Hepatocyte (in vitro differentiated cells): ENCODE measurements around the gene RELT. TPM values are rescaled to one million over a fixed set of nuclear protein-coding genes. Genes with fewer than 3 reads are reported as not detected.

Experiments used
- DNase-seq: peaks from one replicate; pipeline ENCODE4 v3.0.0-alpha.2; 2016; ENCODE audit warnings: low spot score
- H2AFZ ChIP-seq: fragments of 200-600 bp; sonication (generic); 2 replicates; pipeline ENCODE4 v1.6.0; 2016; ENCODE audit warnings: antibody characterized with exemption, mild to moderate bottlenecking
- H3K27ac ChIP-seq: fragments of 200-600 bp; sonication (generic); 2 replicates; pipeline ENCODE4 v1.5.1; 2016; ENCODE audit warnings: mild to moderate bottlenecking
- H3K27me3 ChIP-seq: fragments of 200-600 bp; sonication (generic); 2 replicates; pipeline ENCODE4 v1.6.1; 2016
- H3K36me3 ChIP-seq: fragments of 200-600 bp; sonication (generic); replicated peaks from 2 replicates; pipeline ENCODE4 v1.5.1; 2016; ENCODE audit warnings: low read depth; ENCODE audit not compliant: insufficient read depth
- H3K4me1 ChIP-seq: fragments of 200-600 bp; sonication (generic); 2 replicates; pipeline ENCODE4 v1.5.1; 2016; ENCODE audit warnings: mild to moderate bottlenecking, moderate library complexity; ENCODE audit not compliant: insufficient read depth
- H3K4me2 ChIP-seq: fragments of 200-600 bp; sonication (generic); 2 replicates; pipeline ENCODE4 v1.6.0; 2016
- H3K4me3 ChIP-seq: fragments of 200-600 bp; sonication (generic); 2 replicates; pipeline ENCODE4 v1.5.1; 2016; ENCODE audit warnings: mild to moderate bottlenecking
- H3K79me2 ChIP-seq: fragments of 200-600 bp; sonication (generic); 2 replicates; pipeline ENCODE4 v1.6.0; 2017; ENCODE audit warnings: mild to moderate bottlenecking
- H3K9me2 ChIP-seq: fragments of 200-600 bp; sonication (generic); replicated peaks from 2 replicates; pipeline ENCODE4 v1.6.0; 2017; ENCODE audit warnings: mild to moderate bottlenecking; ENCODE audit not compliant: insufficient read depth
- H3K9me3 ChIP-seq: fragments of 200-600 bp; sonication (generic); 2 replicates; pipeline ENCODE4 v1.5.1; 2016; ENCODE audit warnings: low read depth, mild to moderate bottlenecking
- H4K20me1 ChIP-seq: fragments of 200-600 bp; sonication (generic); 2 replicates; pipeline ENCODE4 v1.6.0; 2016; ENCODE audit warnings: mild to moderate bottlenecking; ENCODE audit not compliant: insufficient read depth, poor library complexity, severe bottlenecking
- CTCF ChIP-seq: fragments of 200-600 bp; sonication (generic); IDR thresholded peaks from 2 replicates; pipeline ENCODE4 v1.5.1; 2016; ENCODE audit warnings: antibody characterized with exemption, mild to moderate bottlenecking; ENCODE audit not compliant: poor library complexity
- EZH2 ChIP-seq: fragments of 200-600 bp; sonication (generic); IDR thresholded peaks from 2 replicates; pipeline ENCODE4 v1.6.1; 2016; ENCODE audit warnings: antibody characterized with exemption, mild to moderate bottlenecking, borderline replicate concordance
- EZH2phosphoT487 ChIP-seq: fragments of 200-600 bp; sonication (generic); IDR thresholded peaks from one replicate; pipeline ENCODE4 v1.6.1; 2018; ENCODE audit warnings: antibody characterized with exemption, mild to moderate bottlenecking, low read depth, moderate library complexity; ENCODE audit not compliant: unreplicated experiment, severe bottlenecking
- WGBS: methylation state at CpG from one replicate; pipeline ENCODE4 v1.1.6; 2016; ENCODE audit warnings: low lambda C conversion rate; ENCODE audit errors: missing lambda C conversion rate; 5-methylcytosine and 5-hydroxymethylcytosine counted together
- polyA plus RNA-seq: library from polyadenylated mRNA; unstranded; fragments of >200 nt; fragmentation: Nextera tagmentation; extraction: Ambion mirVana; gene quantifications from 2 replicates; pipeline ENCODE4 v1.2.1, GENCODE V29; 2016
- total RNA-seq: library from RNA; depleted of rRNA; stranded (reverse); fragments of >200 nt; gene quantifications from 2 replicates; pipeline ENCODE4 v1.2.3, GENCODE V29; 2014

The RELT gene
- total and polyA plus RNA-seq, 2 experiments from 2014 or later: 1.6 to 3.4 TPM

- no peaks in the 10 kb centered on the region for H3K9me2 ChIP-seq
- H3K4me2 ChIP-seq: no peak overlapping the region
- H3K36me3 ChIP-seq: no peaks in the 10 kb centered on the region
- TF ChIP-seq EZH2phosphoT487: no peak
- TF ChIP-seq EZH2: no peak
- no peak for TF ChIP-seq CTCF
- H2AFZ ChIP-seq: no peak overlapping the region
- no peak overlapping the region for H3K4me3 ChIP-seq
- no peaks in the 10 kb centered on the region for H4K20me1 ChIP-seq
- H3K27ac ChIP-seq: no peak overlapping the region
- H3K4me1 ChIP-seq: peaks cover 9% of the 10 kb centered on the region
- H3K79me2 ChIP-seq: peaks cover 1% of the 10 kb centered on the region
- DNase-seq: no peak
- WGBS: 95% methylated on average over 26 of the region's 31 CpGs
- no peaks in the 10 kb centered on the region for H3K9me3 ChIP-seq
- no peaks in the 10 kb centered on the region for H3K27me3 ChIP-seq
These were observed 16.2 kb downstream of the RELT start for GRCh38 chr11:73392108-73393010.

DNA sequence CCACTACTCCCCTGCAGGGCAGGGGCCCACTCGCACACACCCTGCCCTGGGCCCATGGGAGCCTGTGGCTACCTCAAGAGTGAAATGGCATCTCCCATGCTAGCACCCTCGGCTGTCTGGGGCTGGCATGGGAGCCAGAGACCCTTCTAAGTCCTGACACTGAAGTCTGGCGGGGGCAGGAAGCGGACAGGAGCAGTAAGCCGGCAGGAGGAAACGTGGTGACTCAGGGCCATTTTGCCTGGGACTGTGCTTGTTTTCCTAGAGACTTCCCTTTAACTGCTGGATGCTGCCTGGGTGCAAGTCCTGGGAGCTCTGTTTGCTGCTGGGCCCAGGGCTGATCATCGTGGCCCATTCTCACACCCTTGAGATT, 16.8 kb downstream of the RELT start:
- WGBS: 91% methylated on average over 7 of the region's 7 CpGs
- H3K36me3 ChIP-seq: no peaks in the 10 kb centered on the region
- no peak for TF ChIP-seq EZH2phosphoT487
- no peak for TF ChIP-seq EZH2
- no peak for TF ChIP-seq CTCF

DNA sequence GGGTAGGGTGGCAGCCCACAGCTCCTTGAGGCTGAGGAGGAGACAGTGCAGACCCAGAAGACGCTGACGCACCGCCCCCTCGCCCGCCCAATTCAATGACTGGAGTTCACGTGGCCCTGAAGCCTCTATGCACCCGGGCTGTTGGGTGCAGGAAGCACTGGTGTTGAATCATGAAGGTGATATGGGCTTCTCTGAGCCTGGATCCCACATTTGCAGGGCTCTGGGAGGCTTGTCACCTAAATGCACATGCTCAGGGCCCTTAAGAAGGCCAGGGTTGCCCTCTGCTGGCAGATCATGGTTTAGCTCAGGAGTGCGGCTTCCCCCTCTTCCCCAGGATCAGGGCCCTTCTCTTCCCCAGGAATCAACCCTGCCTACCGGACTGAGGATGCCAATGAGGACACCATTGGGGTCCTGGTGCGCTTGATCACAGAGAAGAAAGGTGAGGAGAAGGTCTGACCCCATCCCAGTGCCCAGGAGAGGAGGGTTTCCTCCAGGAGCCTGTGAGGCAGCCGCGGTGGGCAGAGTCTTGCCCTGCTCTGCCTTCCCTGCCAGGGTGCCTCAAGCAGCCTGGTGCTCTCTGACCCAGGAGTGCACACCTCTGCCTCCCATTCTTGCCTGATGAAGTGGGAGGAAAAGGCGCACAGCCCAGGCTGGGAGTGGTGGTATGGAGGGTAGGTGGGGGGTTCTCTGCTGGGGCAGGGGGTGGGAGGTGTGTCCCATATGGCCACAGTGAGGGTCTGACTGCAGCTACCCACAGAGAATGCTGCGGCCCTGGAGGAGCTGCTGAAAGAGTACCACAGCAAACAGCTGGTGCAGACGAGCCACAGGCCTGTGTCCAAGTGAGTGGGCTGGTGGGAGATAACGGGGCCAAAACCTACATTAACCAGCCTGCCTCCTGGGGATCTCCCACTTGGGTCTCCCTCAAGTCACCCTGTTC, 17.5 kb downstream of the RELT start:
- H3K27me3 ChIP-seq: no peaks in the 10 kb centered on the region
- no peak overlapping the region for H3K4me3 ChIP-seq
- WGBS: 76% methylated on average over 15 of the region's 16 CpGs
- no peak overlapping the region for H2AFZ ChIP-seq
- no peaks in the 10 kb centered on the region for H3K36me3 ChIP-seq
- H3K9me3 ChIP-seq: no peaks in the 10 kb centered on the region
- no peak overlapping the region for H3K4me2 ChIP-seq
- H3K27ac ChIP-seq: no peak overlapping the region
- no peaks in the 10 kb centered on the region for H3K79me2 ChIP-seq
- H4K20me1 ChIP-seq: no peaks in the 10 kb centered on the region
- DNase-seq: peak; percentile 88
- H3K4me1 ChIP-seq: no peaks in the 10 kb centered on the region
- peak; percentile 84 for TF ChIP-seq CTCF
- TF ChIP-seq EZH2phosphoT487: no peak
- no peaks in the 10 kb centered on the region for H3K9me2 ChIP-seq

More for the DNA sequence above, 16.8 kb downstream of the RELT start:
- Histone ChIP-seq H3K9me2 (no peaks in the 10 kb centered on the region), H3K79me2 (no peaks in the 10 kb centered on the region), H3K9me3 (no peaks in the 10 kb centered on the region), H3K27me3 (no peaks in the 10 kb centered on the region), H3K4me3 (no peak overlapping the region), H3K27ac (no peak overlapping the region), H2AFZ (no peak overlapping the region), H3K4me2 (no peak overlapping the region), H4K20me1 (no peaks in the 10 kb centered on the region), H3K4me1 (peaks cover 3% of the 10 kb centered on the region)
- DNase-seq: no peak
